ENCODE results near the gene HNRNPK. TPM values are rescaled to one million over a fixed set of nuclear protein-coding genes. Genes with fewer than 3 reads are reported as not detected.

HNRNPK gene
- total and polyA plus RNA-seq, 10 of the 15 experiments (the other 5 are each of a cell fraction or from before 2014, with no cell fraction given): 235 to 970 (median 652) TPM

GRCh38 chr9:83978992-83979811, 813 bp downstream of the HNRNPK start (continued):
- TF ChIP-seq, protein P1, sequence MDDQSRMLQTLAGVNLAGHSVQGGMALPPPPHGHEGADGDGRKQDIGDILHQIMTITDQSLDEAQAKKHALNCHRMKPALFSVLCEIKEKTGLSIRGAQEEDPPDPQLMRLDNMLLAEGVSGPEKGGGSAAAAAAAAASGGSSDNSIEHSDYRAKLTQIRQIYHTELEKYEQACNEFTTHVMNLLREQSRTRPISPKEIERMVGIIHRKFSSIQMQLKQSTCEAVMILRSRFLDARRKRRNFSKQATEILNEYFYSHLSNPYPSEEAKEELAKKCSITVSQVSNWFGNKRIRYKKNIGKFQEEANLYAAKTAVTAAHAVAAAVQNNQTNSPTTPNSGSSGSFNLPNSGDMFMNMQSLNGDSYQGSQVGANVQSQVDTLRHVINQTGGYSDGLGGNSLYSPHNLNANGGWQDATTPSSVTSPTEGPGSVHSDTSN (IDR thresholded peaks at IDR 0.05; ENCODE audit: insufficient replicate concordance, low read depth, low read length): peak; percentile 22
- TF ChIP-seq BHLHE40 (IDR thresholded peaks at IDR 0.05; ENCODE audit: borderline replicate concordance in 1 of 2, low read depth in 2 of 2, low read length in 1 of 2) (no peak), CEBPB (IDR thresholded peaks at IDR 0.05; ENCODE audit: borderline replicate concordance in 1 of 2, low read depth in 2 of 2, low read length in 2 of 2) (no peak), RCOR1 (conservative IDR thresholded peaks at IDR 0.05; ENCODE audit: low read depth, low read length) (0 out of 2 replicates have a peak, but pooled peaks have one; percentile 44), NRF1 (conservative IDR thresholded peaks at IDR 0.05; ENCODE audit: low read depth, low read length) (no peak), TCF12 (IDR thresholded peaks at IDR 0.05; ENCODE audit: low read depth, low read length) (no peak), GATAD2B (conservative IDR thresholded peaks at IDR 0.05; ENCODE audit: low read depth) (no peak), MLLT1 (IDR thresholded peaks at IDR 0.05) (peak; percentile 84), YBX1 (IDR thresholded peaks at IDR 0.05) (no peak), ZNF622 (IDR thresholded peaks at IDR 0.05) (no peak), DPF2 (IDR thresholded peaks at IDR 0.05) (no peak), MTA3 (IDR thresholded peaks at IDR 0.05; ENCODE audit: borderline replicate concordance, low read length) (no peak), ATF3 (IDR thresholded peaks at IDR 0.05; ENCODE audit: borderline replicate concordance, extremely low read depth, low read depth, low read length) (no peak), CHD2 (IDR thresholded peaks at IDR 0.05; ENCODE audit: borderline replicate concordance, low read depth, low read length) (no peak; the same call in 1 of the 2 replicates), TCF7 (IDR thresholded peaks at IDR 0.05; ENCODE audit: borderline replicate concordance) (no peak), MXI1 (IDR thresholded peaks at IDR 0.05; ENCODE audit: low read depth, low read length) (0 out of 2 replicates have a peak, but pooled peaks have one; percentile 52), NBN (IDR thresholded peaks at IDR 0.05) (no peak), POLR2A (IDR thresholded peaks at IDR 0.05; ENCODE audit: low read depth, low read length) (no peak), JUND (IDR thresholded peaks at IDR 0.05; ENCODE audit: low read depth, low read length) (no peak; the same call in 1 of the 2 replicates), FOXM1 (IDR thresholded peaks at IDR 0.05; ENCODE audit: low read depth, low read length) (0 out of 2 replicates have a peak, but pooled peaks have one; percentile 14), MTA2 (IDR thresholded peaks at IDR 0.05; ENCODE audit: low read depth) (no peak), KLF5 (IDR thresholded peaks at IDR 0.05; ENCODE audit: partially characterized antibody) (no peak), ZBED1 (IDR thresholded peaks at IDR 0.05; ENCODE audit: borderline replicate concordance) (peak; percentile 24; the same call in 1 of the 2 replicates), SREBF1 (IDR thresholded peaks at IDR 0.05; ENCODE audit: low read length) (no peak)
- TF ChIP-seq, protein P2, sequence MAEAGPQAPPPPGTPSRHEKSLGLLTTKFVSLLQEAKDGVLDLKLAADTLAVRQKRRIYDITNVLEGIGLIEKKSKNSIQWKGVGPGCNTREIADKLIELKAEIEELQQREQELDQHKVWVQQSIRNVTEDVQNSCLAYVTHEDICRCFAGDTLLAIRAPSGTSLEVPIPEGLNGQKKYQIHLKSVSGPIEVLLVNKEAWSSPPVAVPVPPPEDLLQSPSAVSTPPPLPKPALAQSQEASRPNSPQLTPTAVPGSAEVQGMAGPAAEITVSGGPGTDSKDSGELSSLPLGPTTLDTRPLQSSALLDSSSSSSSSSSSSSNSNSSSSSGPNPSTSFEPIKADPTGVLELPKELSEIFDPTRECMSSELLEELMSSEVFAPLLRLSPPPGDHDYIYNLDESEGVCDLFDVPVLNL (IDR thresholded peaks at IDR 0.05; ENCODE audit: low read depth, low read length): 0 out of 2 replicates have a peak, but pooled peaks have one; percentile 8
- TF ChIP-seq, protein P3, sequence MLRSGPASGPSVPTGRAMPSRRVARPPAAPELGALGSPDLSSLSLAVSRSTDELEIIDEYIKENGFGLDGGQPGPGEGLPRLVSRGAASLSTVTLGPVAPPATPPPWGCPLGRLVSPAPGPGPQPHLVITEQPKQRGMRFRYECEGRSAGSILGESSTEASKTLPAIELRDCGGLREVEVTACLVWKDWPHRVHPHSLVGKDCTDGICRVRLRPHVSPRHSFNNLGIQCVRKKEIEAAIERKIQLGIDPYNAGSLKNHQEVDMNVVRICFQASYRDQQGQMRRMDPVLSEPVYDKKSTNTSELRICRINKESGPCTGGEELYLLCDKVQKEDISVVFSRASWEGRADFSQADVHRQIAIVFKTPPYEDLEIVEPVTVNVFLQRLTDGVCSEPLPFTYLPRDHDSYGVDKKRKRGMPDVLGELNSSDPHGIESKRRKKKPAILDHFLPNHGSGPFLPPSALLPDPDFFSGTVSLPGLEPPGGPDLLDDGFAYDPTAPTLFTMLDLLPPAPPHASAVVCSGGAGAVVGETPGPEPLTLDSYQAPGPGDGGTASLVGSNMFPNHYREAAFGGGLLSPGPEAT (IDR thresholded peaks at IDR 0.05; ENCODE audit: low read depth): no peak
